GM21619 (cell line): Measurements from ENCODE around the gene PTPRD.
"Not testable (repeated sequence)": the region's sequence is repeated elsewhere in the genome, so short reads cannot be mapped to it uniquely, and the experiment has no call there.

Experiments used
- ATAC-seq: cut with Tn5 transposase; IDR thresholded peaks from one replicate; pipeline ENCODE4 v1.9.1; 2021; ENCODE audit not compliant: unreplicated experiment

PTPRD gene

DNA sequence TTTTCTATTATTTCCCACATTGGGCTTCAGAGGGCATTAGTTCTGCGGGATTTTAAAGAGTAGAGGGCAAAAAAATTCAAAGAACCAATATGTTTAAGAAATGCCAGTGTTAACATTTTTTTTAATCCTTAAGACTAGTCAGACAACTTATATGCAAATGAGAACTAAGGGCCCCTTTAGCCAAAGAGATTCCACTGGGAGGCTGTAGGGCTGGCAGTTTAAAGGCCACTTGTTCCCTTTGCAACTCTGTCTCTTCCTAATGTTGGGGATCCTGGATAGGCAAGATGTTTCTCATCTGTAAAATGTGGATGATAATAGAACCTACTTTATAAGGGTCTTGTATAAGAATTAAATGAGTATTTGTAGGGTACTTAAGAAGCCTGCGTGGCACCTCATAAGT, 1395.9 kb downstream of the PTPRD start:
- ATAC-seq: no peak

DNA sequence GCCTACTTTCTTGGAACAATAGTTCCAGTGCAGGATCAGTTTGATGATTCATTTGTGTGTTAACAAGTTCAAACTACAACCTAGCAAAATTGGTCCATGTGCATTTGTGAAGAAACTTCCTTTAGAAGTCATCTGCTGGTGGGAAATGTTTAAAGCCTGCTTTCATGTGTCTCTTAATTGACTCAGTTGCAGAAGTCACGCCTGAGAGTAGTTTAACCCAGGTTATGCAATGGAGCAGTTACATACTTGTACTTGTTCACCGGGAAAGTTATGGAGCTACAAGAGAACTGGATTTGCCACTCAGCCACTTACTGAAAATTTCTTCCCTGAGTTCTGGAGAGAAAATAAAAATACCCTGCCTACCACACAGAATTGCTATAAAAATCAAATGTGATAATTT, 1397.8 kb downstream of the PTPRD start:
- ATAC-seq: no peak

DNA sequence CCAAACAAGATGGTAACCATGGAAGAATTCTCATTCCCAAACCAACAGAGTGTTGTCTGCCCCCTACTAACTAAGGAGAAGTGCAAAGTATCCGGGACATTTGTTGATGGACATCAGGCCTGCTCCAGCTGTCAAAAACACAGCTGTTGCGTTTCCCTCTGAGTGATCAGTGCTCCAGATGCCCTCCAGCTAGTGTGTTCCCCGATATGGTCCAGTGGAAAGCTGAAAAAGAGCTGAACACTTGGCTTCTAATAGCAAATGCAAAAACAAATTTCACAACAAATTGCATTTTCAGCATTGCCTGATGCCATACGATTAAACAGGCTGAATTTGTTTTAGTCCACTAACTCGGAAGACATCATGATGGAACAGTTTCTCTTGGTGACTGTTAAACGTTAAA, 1398.7 kb downstream of the PTPRD start:
- no peak for ATAC-seq

DNA sequence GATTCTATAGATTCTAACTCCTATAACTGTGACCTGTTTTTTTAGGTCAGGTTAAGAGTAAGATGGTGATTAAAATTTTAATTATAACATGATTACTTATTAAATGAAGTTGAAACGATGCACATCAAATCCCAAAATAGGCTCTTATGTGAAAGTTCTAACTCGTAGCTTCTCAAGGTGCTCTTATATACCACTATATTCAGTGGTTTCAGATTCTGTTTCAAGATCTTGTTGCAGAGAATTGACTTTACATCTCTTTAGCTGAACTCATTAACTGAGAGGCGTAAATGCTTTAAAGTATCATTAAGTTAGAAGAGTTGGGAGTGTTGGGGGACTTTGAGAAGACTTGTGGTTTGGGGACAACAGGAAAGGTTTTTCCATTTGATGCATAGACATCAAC, 1399.8 kb downstream of the PTPRD start:
- no peak for ATAC-seq

DNA sequence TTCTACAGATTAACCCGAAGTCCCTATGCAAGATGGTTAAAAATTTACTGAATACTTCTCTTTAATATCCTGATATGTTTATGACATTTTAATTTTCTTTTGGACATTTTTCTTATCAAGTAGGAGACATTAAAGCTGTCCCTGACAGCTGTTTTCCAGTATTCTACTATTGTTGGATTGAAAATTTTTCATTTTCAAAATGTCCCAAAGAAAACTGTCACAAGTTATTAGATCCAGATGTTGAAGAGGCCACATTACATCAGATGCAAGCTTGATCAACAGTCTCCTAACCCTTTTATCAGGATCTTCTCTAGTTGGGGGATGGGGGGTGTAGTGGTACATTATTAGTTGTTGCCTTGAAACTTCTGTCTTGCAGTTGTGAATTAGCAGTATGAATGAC, 1410.5 kb downstream of the PTPRD start:
- ATAC-seq: no peak

DNA sequence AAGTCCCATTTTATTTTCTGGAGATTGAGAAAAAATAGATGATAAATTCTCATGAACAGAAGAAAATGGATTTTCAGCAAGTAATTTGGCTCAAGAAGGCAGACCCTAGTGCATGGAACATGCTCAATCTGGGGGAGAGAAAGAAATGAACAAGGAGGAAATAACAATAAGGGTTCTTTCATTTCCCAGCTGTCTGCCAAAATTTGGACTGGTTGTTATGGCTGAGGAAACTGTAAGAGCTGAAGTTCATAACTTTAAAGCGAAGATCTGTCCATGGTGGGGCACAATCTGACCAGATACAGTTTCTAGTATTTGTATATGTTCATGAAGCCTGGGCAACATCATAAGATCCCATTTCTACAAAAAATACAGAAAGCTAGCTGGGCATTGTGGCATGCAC, 1426.7 kb downstream of the PTPRD start:
- ATAC-seq: no peak

DNA sequence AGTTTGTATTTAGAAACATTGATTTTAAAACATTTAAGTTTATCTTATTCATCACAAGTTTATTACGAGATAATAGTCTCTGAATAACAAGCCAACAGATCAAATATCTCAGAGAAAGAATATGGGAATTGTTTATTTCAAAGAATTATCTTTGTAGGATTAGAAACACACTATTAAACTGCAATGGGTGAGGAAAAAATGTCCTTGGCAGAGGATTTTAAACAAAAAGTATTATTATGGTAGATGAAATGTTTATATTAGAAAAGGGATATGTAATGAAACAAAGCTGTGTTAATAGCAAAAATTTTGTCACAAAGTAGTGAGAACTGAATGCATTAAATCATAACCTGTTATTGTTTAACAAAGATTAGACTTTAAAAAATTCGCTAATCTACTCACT, 1430.4 kb downstream of the PTPRD start:
- ATAC-seq: no peak

DNA sequence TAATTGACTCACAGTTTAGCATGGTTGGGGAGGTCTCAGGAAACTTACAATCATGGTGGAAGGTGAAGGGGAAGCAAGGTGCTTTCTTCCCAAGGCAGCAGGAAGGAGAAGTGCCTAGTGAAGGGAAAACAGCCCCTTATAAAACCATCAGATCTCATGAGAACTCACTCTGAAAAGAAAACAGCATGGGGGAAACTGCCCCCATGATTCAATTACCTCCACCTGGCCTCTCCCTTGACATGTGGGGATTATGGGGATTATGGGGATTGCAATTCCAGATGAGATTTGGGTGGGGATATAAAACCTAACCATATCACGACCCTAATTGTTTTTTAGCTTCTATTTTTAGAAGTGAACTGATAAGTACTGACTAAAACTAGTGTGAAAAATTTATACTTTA, 1435.7 kb downstream of the PTPRD start:
- ATAC-seq: no peak

DNA sequence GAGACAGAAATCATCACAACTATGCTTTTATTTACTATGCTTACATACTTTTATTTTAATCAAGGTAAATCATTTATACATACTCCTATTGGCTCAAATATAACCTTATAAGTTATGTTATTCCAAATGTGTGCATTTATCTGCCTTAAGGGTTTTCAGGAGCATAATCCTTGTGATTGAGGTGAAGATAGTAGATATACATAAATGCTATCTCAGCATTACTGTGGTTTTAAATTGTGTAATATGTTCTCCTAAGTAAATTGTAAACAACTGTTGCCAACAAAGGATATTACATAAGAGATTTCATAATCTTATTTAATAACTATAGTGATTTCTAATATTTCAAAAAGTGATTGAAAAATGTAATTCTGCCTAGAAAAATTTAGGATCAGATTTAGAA, 1438.4 kb downstream of the PTPRD start:
- no peak for ATAC-seq

DNA sequence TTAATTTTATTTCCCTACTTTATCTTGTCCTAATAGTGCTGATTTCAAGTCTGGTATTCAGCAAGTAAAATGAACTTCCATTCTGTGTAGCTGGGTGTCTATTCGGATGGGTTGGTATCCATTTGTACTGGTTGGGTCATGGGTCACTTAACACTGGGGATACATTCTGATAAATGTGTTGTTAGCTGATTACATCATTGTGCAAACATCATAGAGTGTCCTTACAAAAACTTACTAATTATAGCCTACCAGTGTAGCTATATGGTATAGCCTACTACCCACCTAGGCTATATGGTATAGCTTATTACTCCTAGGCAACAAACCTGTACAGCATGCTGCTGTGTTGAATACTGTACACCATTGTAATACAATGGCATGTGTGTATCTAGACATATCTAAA, 1439.5 kb downstream of the PTPRD start:
- no peak for ATAC-seq

DNA sequence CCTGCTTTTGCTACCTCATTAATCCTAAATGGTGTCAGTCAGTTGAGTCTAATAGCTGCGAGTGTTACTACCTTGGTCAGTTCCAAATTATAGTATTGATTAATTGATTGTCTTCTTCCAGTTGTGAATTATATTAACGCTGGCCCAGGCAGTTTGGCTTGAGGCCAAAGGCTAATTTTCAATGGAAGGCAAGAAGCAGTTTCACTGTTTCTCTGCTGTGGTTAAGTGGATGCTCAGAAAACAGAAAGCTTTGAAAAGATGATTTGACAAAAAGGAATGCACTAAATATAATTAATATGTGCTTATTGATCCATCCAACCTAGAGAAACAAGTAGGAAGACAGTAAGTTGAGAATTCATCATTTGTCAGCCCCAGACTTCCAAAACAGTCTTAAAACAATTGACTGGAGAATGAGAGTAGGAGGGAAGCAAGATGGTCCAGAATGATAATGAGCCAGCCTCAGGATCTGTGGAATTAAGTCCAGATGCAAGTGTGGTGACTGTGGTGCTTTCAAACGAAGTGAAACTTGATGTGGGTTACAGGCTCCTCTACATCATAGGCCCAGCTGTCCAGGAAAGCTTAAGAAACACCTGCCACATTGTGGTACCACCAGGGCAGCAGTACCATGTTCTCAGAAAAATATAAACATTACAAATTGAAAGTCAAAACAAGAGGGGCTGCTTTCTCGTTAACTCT, 1442.2 kb downstream of the PTPRD start:
- no peak for ATAC-seq

DNA sequence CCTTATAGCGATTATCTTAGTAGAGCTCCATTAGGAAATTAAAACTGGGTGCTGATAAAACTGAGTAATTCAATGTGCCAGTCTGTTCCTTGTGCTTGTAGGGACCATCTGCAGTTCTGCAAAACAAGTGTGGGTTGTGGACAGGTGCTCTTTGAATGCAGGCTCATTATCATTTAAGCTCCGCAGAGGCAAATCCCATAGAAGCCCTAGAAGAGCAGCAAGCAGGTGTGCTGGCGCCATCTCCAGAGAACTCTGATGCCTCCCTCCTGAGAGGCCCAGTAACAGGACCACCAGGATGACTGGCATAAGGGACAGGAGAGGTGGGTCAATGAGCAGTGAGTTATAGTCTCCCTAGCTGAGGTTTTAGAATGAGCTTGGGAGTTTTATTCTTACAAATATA, 1470.8 kb downstream of the PTPRD start:
- no peak for ATAC-seq

DNA sequence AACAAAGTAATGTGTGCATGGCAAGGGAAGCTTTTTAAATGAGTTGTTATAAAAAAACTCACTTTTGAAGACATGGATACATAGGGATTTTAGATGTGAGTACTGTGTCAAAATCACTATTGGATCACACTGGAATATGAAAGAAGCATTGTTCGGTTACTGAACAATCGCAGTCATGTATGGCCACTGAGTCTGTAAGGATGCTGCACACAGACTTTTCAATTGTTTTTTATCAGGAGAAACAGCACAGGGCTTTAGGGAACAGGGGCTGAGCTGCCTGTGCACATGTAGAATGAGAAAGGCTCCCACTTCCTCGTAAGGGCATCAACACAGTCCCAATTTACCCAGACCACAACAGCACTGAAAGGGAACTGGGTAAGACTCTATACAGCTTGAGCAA, 1479.3 kb downstream of the PTPRD start:
- ATAC-seq: no peak

DNA sequence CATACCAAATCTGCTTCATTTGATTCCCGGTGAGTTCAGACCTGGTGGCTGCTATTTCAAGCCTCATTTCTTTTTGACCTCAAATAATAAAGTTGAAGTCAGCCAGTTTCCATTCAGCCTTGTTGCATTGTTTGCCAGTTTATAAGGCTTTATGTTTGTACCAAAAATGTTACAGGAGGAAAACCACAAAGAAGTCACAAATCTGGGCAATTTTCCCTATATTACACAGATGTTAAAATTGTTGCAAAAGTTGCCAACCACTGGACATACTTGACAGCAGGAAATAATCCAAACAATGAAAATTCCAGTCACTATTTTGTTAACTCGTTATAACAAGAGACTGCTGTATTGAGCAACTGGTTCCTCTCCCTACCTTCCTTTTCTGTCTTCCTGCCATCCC, 1488.2 kb downstream of the PTPRD start:
- ATAC-seq: no peak

DNA sequence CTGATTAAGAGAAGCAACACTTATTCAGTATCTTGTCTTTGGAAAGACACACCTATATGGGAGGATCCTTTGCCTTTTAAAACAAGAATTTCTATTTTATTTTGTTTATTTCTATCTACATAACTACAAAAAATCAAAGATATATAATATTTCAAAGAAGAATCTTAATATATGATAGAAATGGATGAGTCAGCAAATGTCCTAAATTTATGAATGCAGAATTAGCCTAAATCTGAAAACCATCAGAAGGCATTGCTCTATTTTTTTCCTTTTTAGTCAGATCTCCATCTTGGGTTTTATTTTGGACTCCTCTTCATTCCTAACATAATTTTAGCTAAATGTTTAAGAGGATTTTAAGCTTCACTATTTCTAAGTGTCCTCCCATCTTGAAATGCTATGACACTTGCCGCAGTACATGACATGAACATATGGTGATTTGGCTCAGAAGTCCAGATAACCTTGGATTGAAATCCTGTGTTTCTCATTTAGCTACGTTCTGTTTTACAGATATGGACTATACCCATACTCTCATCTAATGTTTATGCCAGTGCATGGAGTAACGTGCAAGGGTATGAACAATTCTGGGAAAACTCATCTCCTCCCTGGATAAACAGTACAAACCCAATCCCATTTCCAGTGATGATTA, 1490.4 kb downstream of the PTPRD start:
- no peak for ATAC-seq

DNA sequence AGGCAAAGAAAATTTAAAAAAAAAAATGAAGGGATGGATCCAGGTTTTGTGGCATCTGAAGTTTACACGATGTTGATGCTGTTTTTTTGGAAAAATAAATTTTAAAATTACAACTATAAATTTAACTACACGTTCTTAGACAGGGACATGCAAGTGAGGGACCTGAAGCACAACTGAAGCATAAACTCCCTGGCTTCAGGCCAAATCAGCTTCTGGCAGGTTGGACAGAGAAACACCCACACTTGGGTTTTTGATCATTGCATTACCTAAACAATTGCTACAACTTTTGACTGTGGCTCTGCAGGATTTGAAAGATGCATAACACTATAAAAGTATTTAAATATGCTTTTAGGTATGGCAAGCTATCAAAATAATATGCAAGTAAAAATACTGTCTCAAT, 1494.9 kb downstream of the PTPRD start:
- no peak for ATAC-seq

DNA sequence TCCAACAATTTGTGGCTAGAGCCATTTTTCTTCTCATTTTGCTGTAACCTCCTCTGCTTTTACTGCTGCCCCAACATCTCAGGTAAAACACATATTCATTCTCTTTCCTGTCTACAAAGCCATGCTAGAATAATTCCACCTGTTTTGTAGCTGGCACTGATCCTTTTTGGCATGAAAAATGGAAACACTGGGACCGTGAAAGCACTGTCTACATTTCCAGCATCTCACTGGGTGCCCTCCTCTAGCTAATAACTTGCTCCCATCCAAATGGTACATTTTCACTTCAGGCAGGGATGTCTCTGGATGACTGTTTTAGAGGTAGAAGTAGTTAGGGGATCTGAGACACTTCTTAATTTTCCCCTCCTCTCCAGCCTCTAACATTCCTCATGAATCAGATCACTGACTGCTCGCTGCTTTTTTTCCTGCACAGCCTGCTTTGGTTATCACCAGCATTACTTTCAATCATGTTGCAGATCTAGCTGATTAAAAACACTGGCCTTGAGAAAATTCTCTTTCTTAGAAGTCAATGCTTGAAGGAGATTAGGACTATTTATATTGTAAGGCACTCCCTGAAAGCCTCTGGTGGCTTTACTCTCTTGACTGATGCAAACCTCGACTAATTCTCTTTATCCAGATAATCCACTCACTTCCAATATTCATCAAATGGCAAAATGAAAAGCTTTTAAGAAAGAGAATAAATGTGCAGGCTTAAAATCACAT, 1500.6 kb downstream of the PTPRD start:
- no peak for ATAC-seq

DNA sequence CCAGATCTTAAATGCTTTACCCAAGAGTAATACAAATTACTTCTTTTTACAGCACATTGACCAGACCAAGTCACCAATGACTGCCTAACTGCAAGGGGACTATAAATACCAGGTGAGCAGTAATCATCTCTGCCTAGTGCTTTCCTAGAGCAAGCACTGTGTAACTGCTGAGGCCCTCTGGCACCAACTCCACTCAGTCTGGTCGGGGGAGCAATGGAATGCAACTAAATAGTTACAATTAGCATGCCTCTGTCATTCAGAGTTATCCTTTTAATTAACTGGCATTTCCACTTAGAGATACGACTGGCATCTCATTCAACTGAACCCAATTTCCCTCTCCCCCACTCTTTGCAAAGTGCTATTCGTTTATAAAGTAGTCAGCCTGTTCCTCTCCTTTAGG, 1504.2 kb downstream of the PTPRD start:
- ATAC-seq: no peak

DNA sequence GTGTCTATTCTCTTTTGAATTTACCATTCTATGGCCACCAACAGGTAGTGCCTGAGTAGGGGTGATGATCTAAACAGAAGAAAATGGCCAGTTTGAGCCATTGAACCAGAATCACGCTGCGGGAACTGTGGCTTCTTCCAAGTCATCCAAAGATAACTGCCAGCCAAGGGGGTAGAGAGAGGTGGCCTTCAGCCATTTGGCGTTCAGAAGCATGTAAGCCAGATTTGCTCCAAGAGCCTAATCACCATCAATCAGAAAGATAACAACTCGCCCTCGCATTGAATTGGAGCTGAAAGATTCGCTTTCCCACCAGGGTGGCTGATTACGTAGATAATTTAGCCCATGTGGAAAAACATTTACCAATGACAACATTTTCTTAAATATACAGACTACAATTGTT, 1510.5 kb downstream of the PTPRD start:
- no peak for ATAC-seq

DNA sequence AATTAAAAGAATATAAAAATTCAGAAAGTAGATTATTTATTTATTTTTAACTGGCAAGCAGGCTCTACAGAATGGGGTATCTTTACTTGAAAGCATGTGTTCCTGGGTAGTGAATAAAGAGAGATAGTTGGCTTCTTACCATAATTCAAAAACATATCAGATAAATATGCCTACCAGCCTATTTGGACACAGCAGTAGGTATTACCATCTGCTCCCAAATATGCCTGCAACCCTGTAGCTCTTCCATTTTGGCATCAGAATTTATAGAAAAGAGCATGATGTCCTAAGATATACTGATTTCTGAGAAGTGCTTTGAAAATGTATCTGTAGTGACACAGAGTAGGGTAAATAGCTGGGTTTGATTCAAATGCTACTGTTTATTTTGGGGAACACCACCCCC, 1512.7 kb downstream of the PTPRD start:
- ATAC-seq: no peak

DNA sequence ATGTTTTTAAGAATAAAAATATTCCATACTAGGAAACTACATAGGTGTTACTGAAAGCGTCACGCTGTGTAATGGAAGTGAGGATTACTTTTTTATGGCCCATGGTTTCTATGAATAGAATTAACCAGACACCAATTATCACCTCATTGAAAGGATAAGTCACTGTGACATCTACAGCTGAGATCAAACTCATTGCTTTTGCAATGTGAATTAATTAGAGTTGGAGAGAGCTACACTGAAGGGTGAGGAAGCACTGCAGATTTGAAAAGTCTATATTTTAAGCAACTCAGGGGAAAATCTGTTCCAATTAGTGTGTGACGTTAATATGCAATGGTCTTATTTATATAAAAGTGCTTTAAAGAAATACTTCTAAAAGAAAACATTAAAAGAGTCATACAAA, 1513.2 kb downstream of the PTPRD start:
- ATAC-seq: no peak

DNA sequence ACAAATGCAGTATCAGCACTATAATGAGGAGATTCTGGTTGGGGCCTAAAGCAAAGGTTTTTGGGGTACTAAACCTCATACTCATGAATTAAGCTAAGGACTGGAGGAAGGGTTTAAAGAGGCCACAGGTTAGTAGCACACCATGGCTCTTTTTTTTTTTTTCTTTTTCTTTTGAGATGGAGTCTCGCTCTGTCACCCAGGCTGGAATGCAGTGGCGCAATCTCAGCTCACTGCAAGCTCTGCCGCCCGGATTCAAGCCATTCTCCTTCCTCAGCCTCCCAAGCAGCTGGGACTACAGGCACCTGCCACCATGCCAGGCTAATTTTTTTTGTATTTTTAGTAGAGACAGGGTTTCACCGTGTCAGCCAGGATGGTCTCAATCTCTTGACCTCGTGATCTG, 1515.5 kb downstream of the PTPRD start:
- not testable (repeated sequence) for ATAC-seq
